Muscle of back (tissue), 11 donors: ENCODE data around the gene COA5. TPM values are rescaled to one million over a fixed set of nuclear protein-coding genes. Genes with fewer than 3 reads are reported as not detected.
"Not testable (repeated sequence)": the region's sequence is repeated elsewhere in the genome, so short reads cannot be mapped to it uniquely, and the experiment has no call there.

ENCODE experiments used
- DNase-seq, 3 donors: peaks; one replicate each; pipeline versions ENCODE4 v3.0.0 to v3.0.0-alpha.2; 2013
- polyA plus RNA-seq, 10 donors: library from polyadenylated mRNA; unstranded; fragments of 120-200 nt; gene quantifications; one replicate each; pipeline ENCODE4 v1.2.1, GENCODE V29; 2013; ENCODE audit not compliant: insufficient read length in 10 of 10

Gene COA5
- polyA plus RNA-seq, 10 donors, result 36.6 to 51.2 (median 45.2) TPM

- peak in 1 of 3 donors; percentile 17 for DNase-seq
Observed at GRCh38 chr2:98608962-98609604, 771 bp upstream of the COA5 start.

- no peak for DNase-seq
Observed at GRCh38 chr2:98607741-98608115, 584 bp downstream of the COA5 start.

DNA sequence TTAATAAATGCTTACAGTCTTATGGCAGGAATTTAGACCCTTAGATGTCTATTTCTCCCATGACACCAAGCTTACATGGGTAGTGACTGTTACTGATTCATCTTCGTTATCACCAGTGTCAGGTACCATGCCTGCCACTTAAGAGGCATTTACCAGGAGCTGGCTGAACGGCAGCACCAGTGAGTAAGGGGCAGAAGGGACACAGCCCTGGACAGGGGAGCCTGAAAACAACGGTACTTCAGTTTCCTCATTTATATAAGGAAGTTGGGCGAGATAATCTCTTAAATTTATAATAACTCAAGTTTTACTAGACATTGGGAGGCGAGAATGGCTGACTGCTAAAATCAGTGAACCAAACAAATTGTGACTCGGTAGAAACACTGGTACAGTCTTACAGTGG lies 1.2 kb downstream of the COA5 start:
- DNase-seq, result no peak

GRCh38 chr2:98606431-98606830 lies 1.9 kb downstream of the COA5 start:
- no peak for DNase-seq

DNA sequence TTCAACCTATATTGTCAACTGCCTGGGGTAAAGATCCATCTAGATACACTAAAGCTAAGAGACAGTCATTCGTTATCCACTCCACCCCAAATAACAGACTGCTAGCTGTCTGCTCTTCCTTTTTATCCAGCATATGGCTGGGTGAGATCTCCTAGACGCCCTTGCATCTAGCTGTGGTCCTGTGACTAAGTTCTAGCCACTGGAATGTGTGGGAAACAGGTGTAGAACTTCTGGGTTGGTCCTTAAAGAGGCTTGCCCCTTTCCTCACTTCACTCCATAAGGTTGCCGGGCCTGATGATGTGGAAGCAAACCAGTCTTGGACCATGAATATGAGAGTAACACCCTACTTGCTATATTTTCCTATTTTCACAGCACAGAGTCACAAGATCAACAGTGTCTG lies 3.2 kb downstream of the COA5 start:
- no peak for DNase-seq

GRCh38 chr2:98604547-98604946 lies 3.8 kb downstream of the COA5 start:
- no peak for DNase-seq

GRCh38 chr2:98601532-98602132 lies 6.7 kb downstream of the COA5 start:
- DNase-seq, result peak in 2 of 3 donors; percentile 8 to 25

GRCh38 chr2:98598781-98599428 lies 9.4 kb downstream of the COA5 start:
- no peak for DNase-seq

DNA sequence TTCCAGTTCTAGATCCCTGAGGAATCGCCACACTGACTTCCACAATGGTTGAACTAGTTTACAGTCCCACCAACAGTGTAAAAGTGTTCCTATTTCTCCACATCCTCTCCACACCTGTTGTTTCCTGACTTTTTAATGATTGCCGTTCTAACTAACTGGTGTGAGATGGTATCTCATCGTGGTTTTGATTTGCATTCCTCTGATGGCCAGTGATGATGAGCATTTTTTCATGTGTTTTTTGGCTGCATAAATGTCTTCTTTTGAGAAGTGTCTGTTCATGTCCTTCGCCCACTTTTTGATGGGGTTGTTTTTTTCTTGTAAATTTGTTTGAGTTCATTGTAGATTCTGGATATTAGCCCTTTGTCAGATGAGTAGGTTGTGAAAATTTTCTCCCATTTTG lies 13.6 kb downstream of the COA5 start:
- DNase-seq, result not testable (repeated sequence)

GRCh38 chr2:98592565-98592964 lies 15.7 kb downstream of the COA5 start:
- no peak for DNase-seq

- DNase-seq, result no peak
Observed at GRCh38 chr2:98589489-98589888, 18.8 kb downstream of the COA5 start.

DNA sequence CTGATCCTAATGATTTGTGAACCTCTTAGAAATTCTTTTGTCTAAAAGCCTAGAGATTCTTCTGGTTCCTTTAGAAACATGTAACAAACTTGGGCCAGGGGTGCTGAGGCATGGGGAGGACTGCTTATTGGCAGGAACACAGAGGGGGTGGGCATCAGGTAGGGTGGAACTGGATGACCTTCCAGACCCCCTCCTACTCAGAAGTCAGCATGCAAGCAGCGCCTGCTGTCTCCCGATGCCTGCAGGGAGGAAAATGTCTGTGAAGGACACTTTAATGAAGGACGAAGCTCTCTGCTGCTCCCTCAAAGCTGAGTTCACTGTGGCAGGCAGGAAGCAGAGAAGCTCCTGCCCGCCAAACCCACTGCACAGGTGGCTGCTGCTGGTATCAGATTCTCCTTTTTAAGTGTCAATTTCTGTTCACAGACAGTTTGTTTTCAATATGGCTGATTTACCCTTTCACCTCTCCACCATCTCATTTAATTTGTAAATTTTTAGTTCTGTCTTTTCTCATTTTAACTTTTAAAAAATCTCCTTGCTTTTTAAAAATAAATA lies 19.4 kb downstream of the COA5 start:
- DNase-seq, result no peak

GRCh38 chr2:98586551-98587140 lies 21.7 kb downstream of the COA5 start:
- DNase-seq, result no peak

DNA sequence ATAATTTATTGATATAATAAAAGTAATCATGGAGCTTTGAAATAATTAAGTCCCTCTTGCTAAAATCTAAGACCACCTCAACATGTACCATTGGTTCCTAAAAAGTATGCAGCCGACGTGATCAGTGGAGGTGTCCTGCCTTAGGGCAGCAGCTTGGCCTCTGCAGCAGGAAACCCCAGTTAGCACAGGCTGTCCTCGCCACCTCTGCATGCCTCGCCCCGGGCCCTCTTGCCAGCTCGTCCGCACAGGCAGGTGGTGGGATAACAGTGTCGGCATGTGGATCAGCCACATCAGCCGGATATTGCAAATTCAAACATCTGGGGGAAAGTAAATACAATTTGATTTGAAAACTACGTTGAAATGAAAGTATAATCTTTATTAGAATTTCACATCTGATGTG lies 22.9 kb downstream of the COA5 start:
- no peak for DNase-seq

DNA sequence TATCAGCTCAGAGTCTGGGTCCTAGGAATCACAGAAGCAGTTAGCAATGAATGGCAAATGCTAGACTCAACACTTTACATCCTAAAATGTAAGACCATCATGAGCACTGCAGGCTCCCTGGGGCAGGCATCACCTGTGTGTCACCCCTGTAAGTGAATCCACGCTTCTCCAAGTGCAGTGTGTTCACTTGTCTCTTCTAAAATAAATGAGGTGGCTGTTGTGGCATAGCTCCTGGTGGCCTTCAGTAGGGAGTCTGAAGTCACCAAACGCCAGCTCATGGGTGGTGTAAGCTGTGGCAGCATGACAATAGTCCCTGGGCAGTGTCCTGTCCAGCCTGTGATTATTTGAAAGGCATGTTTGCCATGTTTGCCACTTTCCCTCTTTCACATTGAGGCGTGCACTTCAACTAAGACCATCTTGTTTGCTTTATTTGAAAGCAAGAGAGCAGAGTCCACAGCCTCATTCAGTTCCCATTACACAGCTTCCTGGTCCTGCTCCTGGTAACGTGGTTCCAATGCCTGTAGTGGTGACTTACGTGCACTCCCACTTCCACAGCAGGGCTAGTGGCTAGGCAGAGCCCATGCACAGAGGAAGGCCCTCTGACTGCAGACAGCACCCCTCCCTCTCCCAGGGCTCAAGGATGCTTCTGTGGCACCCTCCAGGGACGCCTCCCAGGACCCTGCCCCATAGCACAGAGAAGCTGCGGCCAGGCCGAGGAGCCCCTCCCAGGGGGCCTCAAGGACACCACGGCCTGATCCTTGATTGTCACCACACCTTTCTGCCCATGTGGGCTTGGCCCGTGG lies 24.3 kb downstream of the COA5 start:
- no peak for DNase-seq

- no peak for DNase-seq
Observed at GRCh38 chr2:98583276-98583675, 25.0 kb downstream of the COA5 start.

DNA sequence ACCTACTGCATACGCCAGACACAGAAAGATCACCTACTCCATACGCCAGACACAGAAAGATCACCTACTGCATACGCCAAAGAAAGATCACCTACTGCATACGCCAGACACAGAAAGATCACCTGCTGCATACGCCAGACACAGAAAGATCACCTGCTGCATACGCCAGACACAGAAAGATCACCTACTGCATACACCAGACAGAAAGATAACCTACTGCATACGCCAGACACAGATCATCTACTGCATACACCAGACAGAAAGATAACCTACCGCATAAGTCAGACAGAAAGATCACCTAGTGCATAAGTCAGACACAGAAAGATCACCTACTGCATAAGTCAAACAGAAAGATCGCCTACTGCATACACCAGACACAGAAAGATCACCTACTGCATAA lies 25.8 kb downstream of the COA5 start:
- no peak for DNase-seq

DNA sequence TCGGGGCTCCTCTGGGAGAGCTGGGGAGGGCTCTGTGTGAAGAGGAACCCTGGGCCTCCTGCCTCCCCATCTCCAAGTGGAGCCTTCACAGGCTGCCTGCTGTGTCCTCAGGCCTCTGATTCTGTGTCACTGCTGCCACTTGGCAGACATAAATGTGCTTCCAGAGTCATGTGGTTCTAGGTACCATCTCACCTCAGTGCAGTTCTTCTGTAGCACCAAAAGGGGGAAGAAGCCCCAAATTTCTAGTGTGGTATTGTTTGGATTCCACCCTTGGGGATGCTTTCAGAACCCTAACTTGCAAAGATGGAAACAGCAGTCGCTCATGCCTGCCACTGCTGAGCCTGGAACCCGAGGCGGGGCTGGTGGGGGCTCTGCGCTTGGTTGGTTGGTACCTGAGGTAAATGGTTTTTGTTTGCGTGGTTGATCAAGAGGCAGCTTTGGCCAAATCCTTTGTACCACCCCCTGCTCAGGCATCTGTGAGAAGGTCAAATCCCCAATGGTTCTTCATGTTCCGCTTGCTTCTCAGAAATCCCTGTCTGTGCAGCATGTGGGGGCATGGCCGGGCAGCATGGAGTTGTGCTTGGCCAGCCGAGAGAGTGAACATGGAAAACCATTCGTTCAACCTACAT lies 27.5 kb downstream of the COA5 start:
- no peak for DNase-seq

DNA sequence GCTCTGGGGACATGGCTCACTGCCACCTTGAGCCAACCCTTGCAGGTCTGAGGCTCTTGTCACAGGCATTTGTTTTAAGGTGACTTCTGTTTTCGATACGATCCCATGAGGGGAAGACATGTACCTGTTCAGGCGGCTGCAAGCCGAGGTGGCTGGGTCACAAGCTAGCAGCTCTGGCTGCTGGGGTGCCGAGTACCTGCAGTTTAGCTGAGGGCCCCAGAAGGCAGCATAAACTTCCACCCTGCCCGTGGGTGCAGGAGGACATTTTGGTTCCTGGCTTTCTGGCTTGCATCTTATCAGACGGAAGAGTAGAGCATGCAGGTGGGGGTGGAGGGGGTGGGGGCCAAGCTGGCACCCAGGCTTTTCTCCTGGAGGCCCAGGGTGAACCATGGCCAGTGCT lies 28.4 kb downstream of the COA5 start:
- DNase-seq, result no peak

DNA sequence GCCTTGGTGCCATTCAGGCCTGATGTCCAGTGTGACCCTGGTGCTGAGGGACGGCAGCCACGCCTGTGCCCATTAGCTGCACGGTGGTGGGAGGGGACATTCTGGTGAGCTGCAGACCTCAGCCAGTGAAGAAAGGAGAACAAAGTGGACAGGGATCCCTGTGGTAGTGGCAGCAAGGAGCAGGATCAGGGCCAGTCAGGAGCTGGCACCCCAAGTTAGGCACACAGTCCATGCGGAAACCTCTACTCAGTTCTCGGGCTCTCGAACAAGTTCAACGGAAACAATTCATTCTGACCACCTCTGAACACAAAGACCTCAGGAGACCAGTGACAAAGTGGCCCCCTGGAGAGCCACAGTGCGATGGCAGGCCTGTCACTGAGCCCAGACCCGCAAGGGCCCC lies 30.1 kb downstream of the COA5 start:
- DNase-seq, result no peak

DNA sequence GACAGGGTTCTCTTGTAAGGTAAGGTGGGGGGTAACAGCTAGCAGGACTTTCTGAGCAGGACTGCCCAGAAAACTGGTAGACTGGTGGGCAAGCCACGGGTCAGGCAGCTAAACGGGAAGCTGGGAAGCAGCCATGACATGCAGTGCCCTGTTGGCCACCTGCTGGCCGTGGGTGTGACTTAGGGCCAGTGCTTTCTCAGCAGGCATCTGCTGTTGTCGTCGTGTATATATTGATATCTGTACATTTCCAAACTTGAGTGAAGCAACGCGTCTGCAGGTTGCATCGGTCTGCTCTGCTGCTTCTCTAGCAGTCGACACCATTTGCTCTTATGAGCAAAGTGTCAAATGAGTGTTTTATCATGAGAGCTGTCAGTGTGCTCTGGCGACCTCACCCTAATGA lies 31.0 kb downstream of the COA5 start:
- no peak for DNase-seq
